Measurements from ENCODE around the gene ZNF506.
"Not testable (repeated sequence)": the region's sequence is repeated elsewhere in the genome, so short reads cannot be mapped to it uniquely, and the experiment has no call there.

Gene ZNF506

GRCh38 chr19:19778666-19779065 is 42.9 kb downstream of the ZNF506 start:
- no peak for DNase-seq (ENCODE audit: low spot score)

DNA sequence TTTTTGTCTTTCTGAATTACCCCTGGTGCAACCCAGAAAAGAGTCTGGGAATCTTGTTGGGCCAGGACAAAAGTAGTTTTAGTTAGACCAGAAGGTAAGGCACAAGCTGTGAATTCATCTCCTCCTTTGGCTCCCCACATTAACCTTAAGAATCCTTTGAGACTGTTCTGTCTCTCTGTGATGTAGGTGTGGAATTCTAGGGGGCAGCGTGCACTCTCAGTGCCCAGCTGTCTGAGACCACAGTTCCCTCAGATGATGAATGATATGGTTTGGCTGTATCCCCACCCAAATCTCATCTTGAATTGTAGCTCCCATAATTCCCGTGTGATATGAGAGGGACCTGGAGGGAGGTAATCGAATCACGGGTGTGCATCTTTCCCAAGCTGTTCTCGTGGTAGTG is 43.9 kb downstream of the ZNF506 start:
- DNase-seq (ENCODE audit: low spot score), result no peak

GRCh38 chr19:19776206-19777008 is 45.1 kb downstream of the ZNF506 start:
- peak; percentile 93 for DNase-seq (ENCODE audit: low spot score)

- no peak for DNase-seq (ENCODE audit: low spot score)
Measured at GRCh38 chr19:19775891-19776205, 45.7 kb downstream of the ZNF506 start.

DNA sequence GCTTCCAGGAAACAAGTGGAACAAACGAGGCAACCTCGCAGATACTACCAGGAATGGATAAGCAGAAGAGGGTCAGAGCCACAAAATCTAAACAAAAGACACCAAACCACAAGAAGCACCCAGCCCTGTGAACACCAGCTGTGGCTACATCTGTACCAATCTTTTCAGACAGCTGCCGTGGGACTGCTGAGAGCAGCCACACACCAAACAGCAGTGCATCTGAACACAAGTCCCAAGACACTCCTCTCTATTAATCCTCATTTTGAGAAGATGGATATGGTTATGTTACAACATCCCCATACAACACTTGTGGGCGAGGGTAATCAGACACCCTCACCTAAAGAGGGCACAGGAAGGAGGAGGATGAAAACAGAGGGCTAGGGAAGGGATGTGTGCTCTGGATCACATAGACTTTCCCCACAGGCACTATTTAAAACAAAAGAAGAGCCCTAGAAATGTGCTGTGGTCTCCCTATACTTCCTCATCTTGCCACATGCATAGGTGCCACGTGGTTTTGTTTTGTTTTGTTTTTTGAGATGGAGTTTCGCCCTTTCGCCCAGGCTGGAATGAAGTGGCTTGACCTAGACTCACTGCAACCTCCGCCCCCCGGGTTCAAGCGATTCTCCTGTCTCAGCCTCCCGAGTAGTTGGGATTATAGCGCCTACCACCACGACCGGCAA is 47.1 kb downstream of the ZNF506 start:
- DNase-seq (ENCODE audit: low spot score), result no peak

- DNase-seq (ENCODE audit: low spot score), result not testable (repeated sequence)
Measured at GRCh38 chr19:19771963-19772362, 49.6 kb downstream of the ZNF506 start.

- not testable (repeated sequence) for DNase-seq (ENCODE audit: low spot score)
Measured at GRCh38 chr19:19769971-19770370, 51.6 kb downstream of the ZNF506 start.

DNA sequence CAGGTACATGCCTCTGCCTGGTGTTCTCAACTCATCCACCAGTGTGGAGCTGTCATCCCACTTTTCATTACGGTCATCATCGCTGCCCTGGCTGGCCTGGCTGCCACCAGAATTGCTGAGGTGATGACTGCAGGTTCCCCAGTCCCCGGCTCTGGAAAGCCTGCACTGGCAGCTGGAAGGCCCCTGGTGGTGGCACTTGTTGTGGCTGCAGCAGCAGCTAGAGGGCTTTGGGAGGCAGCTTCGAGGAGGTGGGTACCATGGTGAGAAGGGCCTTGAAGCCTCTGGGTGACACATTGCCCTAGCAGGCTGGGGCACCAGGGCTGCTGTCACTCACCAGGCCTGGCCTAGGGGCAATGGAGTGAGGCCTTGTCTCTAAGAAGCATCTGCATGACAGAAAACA is 63.4 kb downstream of the ZNF506 start:
- peak; percentile 25 for DNase-seq (ENCODE audit: low spot score)

- peak; percentile 34 for DNase-seq (ENCODE audit: low spot score)
Measured at GRCh38 chr19:19752760-19753403, 68.7 kb downstream of the ZNF506 start.

- DNase-seq (ENCODE audit: low spot score), result peak; percentile 25
Measured at GRCh38 chr19:19751846-19752245, 69.7 kb downstream of the ZNF506 start.

GRCh38 chr19:19750842-19751790 is 70.4 kb downstream of the ZNF506 start:
- peak; percentile 22 for DNase-seq (ENCODE audit: low spot score)

GRCh38 chr19:19749908-19750841 is 71.4 kb downstream of the ZNF506 start:
- DNase-seq (ENCODE audit: low spot score), result peak; percentile 18

GRCh38 chr19:19749117-19749907 is 72.2 kb downstream of the ZNF506 start:
- DNase-seq (ENCODE audit: low spot score), result peak; percentile 21

- peak; percentile 20 for DNase-seq (ENCODE audit: low spot score)
Measured at GRCh38 chr19:19748249-19748938, 73.2 kb downstream of the ZNF506 start.

DNA sequence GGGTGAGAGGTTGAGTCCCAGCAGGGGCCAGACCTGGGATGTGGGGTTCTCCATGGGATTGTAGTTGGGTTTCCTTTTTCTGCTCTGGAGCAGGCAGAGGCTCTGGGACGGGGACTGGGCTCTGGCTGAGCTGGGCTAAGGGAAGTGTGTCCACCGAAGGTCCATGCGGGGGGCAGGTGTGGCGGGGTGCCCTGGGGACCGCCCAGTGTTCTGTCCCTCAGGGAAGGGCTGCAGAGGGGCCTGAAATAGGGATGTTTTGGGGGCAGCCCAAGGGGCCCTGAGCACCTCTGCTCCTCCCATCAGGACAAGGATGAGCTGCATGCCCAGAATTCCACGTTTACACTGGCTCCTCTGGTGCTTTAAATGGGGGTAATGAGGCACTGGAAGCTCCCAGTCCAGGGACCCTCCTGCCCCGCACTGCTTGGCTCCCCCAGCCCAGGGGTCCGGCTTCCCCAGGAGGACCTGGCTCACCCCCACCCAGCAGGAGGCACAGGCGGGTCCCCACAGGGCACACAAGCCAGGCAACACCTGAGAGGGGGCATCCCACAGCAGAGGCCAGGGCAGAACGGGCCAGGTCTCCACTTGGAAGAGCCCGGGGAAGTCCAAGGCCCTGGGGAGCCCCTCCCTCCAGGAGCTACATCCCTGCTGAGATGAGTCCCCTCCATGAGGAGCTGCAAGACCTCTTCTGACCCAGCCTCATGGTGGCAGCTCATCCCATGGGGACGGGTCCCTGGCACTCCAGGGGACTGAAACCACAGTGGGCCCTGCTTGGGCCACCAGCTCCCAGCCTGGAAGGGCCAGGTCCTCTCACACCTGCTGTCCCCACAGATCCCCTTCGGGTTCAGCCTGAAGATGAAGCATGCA is 74.0 kb downstream of the ZNF506 start:
- DNase-seq (ENCODE audit: low spot score), result peak; percentile 16

GRCh38 chr19:19746286-19747213 is 75.0 kb downstream of the ZNF506 start:
- DNase-seq (ENCODE audit: low spot score), result peak; percentile 18

Measured in D341Med (cell line).